ENCODE measurements around the gene EHD2. TPM values are rescaled to one million over a fixed set of nuclear protein-coding genes. Genes with fewer than 3 reads are reported as not detected.

The EHD2 gene
- total RNA-seq, 1 donor from 2014 or later = 159 TPM

DNA sequence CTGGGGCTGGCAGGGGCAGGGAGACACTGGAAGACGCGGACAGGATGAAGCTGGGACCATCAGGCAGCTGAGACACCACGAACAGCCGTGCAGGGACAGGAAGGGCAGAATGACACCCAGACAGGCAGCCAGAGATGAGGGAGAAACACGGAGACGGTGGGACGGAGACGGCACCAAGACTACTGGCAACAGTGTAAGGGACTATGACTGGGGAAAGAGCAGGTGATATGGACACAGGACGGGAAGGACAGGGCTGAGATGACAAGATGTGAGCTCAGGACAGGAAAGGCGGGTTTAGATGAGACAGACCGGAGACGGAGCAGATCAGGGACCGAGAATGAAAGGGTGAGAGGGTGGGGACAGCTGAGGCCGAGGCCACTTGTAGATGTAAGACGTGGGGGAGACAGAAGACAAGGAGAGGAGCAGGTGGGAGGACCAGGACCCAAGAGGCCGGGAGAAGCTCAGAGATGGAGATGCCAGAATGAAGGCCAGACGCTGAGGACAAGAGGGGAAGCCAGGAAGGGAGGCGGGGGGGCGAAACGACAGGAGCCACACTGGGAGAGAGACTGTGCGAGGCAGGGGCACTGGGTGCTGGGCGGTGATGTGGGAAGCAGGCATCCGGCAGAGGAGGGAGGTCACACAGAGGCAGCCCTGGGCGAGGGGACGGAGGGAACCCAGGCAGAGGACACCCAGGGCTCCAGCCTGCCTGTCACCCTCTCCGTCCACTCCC is 17.5 kb upstream of the EHD2 start:
- Histone ChIP-seq H3K27ac (ENCODE audit: low read depth, low read length) (no peak overlapping the region), H3K9me3 (ENCODE audit: insufficient read depth, low read depth, low read length) (no peaks in the 10 kb centered on the region), H3K36me3 (ENCODE audit: insufficient read depth, low read length) (peaks cover 14% of the 10 kb centered on the region), H3K27me3 (ENCODE audit: insufficient read depth, low read length) (no peaks in the 10 kb centered on the region), H3K79me2 (ENCODE audit: insufficient read depth, low read length) (peaks cover 9% of the 10 kb centered on the region), H3K9ac (ENCODE audit: low read length) (no peak overlapping the region), H3K4me2 (ENCODE audit: low read length) (no peak overlapping the region), H3K4me3 (ENCODE audit: insufficient read depth, low read depth, low read length) (no peak overlapping the region), H4K20me1 (ENCODE audit: insufficient read depth, low read length) (peaks cover 56% of the 10 kb centered on the region), H2AFZ (ENCODE audit: low read depth, low read length) (no peak overlapping the region), H3K4me1 (ENCODE audit: insufficient read depth, low read length) (no peaks in the 10 kb centered on the region)
- DNase-seq (ENCODE audit: low read depth) (no peak), FAIRE-seq (no peak)
- Mint-ChIP-seq H3K27ac (ENCODE audit: unreplicated experiment) (peak overlapping the region; percentile 68), H3K36me3 (ENCODE audit: low read depth, unreplicated experiment) (peaks cover 4% of the 10 kb centered on the region), H3K9me3 (ENCODE audit: unreplicated experiment) (no peaks in the 10 kb centered on the region), H3K4me1 (ENCODE audit: low read depth, unreplicated experiment) (no peaks in the 10 kb centered on the region), H3K4me3 (ENCODE audit: unreplicated experiment) (no peak overlapping the region), H3K27me3 (ENCODE audit: low read depth, unreplicated experiment) (no peaks in the 10 kb centered on the region)
- TF ChIP-seq, protein P1, sequence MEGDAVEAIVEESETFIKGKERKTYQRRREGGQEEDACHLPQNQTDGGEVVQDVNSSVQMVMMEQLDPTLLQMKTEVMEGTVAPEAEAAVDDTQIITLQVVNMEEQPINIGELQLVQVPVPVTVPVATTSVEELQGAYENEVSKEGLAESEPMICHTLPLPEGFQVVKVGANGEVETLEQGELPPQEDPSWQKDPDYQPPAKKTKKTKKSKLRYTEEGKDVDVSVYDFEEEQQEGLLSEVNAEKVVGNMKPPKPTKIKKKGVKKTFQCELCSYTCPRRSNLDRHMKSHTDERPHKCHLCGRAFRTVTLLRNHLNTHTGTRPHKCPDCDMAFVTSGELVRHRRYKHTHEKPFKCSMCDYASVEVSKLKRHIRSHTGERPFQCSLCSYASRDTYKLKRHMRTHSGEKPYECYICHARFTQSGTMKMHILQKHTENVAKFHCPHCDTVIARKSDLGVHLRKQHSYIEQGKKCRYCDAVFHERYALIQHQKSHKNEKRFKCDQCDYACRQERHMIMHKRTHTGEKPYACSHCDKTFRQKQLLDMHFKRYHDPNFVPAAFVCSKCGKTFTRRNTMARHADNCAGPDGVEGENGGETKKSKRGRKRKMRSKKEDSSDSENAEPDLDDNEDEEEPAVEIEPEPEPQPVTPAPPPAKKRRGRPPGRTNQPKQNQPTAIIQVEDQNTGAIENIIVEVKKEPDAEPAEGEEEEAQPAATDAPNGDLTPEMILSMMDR (IDR thresholded peaks at IDR 0.05; ENCODE audit: insufficient read depth, low read depth, low read length) = no peak
- no peak for TF ChIP-seq EZH2 (IDR thresholded peaks at IDR 0.05; ENCODE audit: insufficient read depth, low read length)

DNA sequence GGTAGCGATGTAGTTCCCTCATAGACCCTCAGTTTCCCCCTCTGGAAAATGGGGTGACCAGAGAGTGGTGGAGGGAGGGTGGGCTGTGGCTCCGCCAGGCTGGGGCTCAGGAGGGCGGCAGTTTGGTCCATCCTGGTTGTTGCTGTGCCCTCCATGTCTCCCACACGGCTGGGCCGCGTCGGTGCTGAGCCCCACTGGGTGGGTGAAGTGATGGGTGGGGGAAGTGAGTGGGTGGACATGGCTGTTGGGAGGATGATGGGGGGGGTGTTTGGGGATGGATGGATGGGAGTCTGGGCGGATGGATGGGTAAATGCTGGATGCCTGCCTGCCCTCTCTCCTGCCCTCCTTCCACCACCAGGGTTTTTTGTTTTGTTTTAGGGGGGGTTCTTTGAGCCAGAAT is 16.6 kb upstream of the EHD2 start:
- Histone ChIP-seq H3K27ac (ENCODE audit: low read depth, low read length) (no peak overlapping the region), H3K36me3 (ENCODE audit: insufficient read depth, low read length) (peaks cover 9% of the 10 kb centered on the region), H3K9ac (ENCODE audit: low read length) (no peak overlapping the region), H4K20me1 (ENCODE audit: insufficient read depth, low read length) (peaks cover 50% of the 10 kb centered on the region), H3K4me2 (ENCODE audit: low read length) (no peak overlapping the region), H3K4me1 (ENCODE audit: insufficient read depth, low read length) (no peaks in the 10 kb centered on the region), H2AFZ (ENCODE audit: low read depth, low read length) (no peak overlapping the region), H3K9me3 (ENCODE audit: insufficient read depth, low read depth, low read length) (no peaks in the 10 kb centered on the region), H3K79me2 (ENCODE audit: insufficient read depth, low read length) (peaks cover 9% of the 10 kb centered on the region), H3K27me3 (ENCODE audit: insufficient read depth, low read length) (no peaks in the 10 kb centered on the region), H3K4me3 (ENCODE audit: insufficient read depth, low read depth, low read length) (no peak overlapping the region)
- DNase-seq (ENCODE audit: low read depth) = no peak
- H3K36me3 Mint-ChIP-seq (ENCODE audit: low read depth, unreplicated experiment) = no peaks in the 10 kb centered on the region
- no peaks in the 10 kb centered on the region for H3K9me3 Mint-ChIP-seq (ENCODE audit: unreplicated experiment)
- no peak overlapping the region for H3K4me3 Mint-ChIP-seq (ENCODE audit: unreplicated experiment)
- no peak overlapping the region for H3K27ac Mint-ChIP-seq (ENCODE audit: unreplicated experiment)
- no peak for FAIRE-seq
- H3K4me1 Mint-ChIP-seq (ENCODE audit: low read depth, unreplicated experiment) = no peaks in the 10 kb centered on the region
- TF ChIP-seq, protein P1 (IDR thresholded peaks at IDR 0.05; ENCODE audit: insufficient read depth, low read depth, low read length) = no peak
- no peak for TF ChIP-seq EZH2 (IDR thresholded peaks at IDR 0.05; ENCODE audit: insufficient read depth, low read length)
- no peaks in the 10 kb centered on the region for H3K27me3 Mint-ChIP-seq (ENCODE audit: low read depth, unreplicated experiment)

All from astrocyte (in vitro differentiated cells and primary cell).